CD4-positive, alpha-beta T cell treated with Interferon alpha-2 for 1 hour (primary cell): ENCODE data around the gene FCHO2.
"Not testable (repeated sequence)": the region's sequence is repeated elsewhere in the genome, so short reads cannot be mapped to it uniquely, and the experiment has no call there.

Experiments used
- DNase-seq, 2 donors: peaks; one replicate each; pipeline ENCODE4 v3.0.0-alpha.2; 2020 to 2022

FCHO2 gene

GRCh38 chr5:72956324-72957140 is 691 bp downstream of the FCHO2 start:
- DNase-seq = no peak

- no peak for DNase-seq
Measured at GRCh38 chr5:72957337-72957736, 1.5 kb downstream of the FCHO2 start.

GRCh38 chr5:72959257-72959656 is 3.4 kb downstream of the FCHO2 start:
- no peak for DNase-seq

DNA sequence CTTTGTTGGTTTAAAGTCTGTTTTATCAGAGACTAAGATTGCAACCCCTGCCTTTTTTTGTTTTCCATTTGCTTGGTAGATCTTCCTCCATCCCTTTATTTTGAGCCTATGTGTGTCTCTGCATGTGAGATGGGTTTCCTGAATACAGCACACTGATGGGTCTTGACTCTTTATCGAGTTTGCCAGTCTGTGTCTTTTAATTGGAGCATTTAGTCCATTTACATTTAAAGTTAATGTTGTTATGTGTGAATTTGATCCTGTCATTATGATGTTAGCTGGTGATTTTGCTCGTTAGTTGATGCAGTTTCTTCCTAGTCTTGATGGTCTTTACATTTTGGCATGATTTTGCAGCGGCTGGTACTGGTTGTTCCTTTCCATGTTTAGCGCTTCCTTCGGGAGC is 18.6 kb downstream of the FCHO2 start:
- not testable (repeated sequence) for DNase-seq

DNA sequence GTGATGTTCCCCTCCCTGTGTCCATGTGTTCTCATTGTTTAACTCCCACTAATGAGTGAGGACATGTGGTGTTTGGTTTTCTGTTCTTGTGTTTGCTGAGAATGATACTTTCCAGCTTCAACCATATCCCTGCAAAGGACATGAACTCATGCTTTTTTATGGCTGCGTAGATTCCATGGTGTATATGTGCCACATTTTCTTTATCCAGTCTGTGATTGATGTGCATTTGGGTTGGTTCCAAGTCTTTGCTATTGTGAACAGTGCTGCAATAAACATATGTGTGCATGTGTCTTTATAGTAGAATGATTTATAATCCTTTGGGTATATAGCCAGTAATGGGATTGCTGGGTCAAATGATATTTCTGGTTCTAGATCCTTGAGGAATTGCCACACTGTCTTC is 21.0 kb downstream of the FCHO2 start:
- DNase-seq = not testable (repeated sequence)

DNA sequence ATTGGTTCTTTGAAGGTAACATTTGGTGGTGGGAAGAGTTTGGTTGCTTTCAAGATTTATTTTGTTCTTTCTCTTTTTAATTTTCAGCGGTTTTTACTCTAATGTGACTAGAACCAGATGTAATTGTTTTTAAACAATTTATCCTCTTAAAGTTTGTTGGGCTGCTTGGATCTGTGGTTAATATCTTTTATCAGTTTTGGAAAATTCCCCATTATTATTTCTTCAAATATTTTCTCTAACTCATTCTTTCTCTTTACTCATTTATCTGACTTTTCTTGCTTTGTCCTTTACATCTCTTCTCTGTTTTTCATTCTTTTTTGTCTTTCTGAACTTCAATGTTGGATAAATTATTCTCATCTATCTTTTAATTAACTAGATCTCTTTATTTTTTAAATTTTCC is 29.9 kb downstream of the FCHO2 start:
- no peak for DNase-seq

- no peak for DNase-seq
Measured at GRCh38 chr5:72988769-72989168, 32.9 kb downstream of the FCHO2 start.

GRCh38 chr5:72991394-72991793 is 35.6 kb downstream of the FCHO2 start:
- DNase-seq = no peak

DNA sequence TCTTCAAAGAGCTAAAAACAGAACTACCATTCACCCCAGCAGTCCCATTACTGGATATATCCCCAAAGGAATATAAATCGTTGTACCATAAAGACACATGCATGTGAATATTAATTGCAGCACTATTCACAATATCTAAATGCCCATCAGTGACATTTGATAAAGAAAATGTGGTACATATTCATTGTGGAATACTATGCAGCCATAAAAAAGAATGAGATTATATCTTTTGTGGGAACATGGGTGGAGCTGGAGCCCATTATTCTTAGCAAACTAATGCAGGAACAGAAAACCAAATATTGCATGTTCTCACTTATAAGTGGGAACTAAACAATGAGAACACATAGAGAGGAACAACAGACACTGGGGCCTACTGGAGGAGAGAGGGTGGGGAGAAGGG is 38.7 kb downstream of the FCHO2 start:
- DNase-seq = no peak

DNA sequence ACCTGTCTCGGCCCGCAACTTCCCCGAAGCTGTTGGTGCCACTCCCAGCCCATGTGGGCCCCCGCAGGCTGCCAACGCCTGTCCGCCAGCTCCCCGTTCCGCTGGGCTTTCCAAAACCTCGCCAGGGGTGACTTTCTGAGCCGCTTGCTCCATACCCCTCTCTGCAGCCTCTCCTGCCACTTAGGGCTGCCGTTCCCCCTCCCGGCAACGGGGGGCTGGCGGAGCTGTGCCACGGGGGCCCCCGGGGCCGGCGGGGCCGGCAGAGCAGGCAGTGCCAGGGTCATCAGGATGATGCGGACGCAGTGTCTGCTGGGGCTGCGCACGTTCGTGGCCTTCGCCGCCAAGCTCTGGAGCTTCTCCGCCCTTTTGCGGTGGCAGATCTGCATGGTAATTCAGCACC is 40.8 kb downstream of the FCHO2 start:
- no peak for DNase-seq

GRCh38 chr5:72999916-73000315 is 44.1 kb downstream of the FCHO2 start:
- no peak for DNase-seq

DNA sequence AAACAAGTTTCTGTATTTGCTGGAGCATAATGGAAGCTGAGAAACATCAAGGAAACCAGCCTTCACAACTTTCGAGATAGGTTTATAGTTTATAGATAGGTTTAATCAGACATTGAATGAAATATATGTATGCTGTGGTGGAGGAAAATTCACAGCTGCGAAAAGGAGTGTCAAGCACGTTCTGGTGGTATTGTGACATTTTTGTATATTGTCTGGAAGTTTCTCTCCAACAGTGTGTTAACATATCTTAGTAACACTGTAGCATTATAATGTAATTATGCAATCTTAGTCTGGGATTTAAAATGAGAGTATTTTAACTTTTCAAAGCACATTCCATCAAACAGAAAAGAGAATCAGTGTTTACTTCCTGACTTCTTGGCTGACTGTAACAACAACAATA is 50.0 kb downstream of the FCHO2 start:
- no peak for DNase-seq

DNA sequence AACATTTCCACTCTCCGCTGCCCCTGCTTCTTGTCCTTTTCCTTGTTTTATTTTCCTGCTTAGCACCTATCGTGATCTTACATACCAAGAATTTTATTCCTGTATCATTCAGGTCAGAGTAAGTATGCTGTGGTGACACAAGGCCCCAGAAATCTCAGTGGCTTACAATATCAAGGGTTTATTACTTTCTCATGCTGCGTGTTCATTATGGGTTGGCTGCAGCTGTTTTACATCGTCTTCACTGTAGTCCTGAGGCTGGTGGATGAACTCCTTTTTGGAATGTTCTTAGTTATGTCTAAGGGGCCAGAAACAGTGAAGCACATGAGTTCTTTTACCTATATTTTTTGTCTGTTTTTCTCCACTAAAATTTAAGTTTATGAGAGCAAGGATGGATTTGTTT is 51.2 kb downstream of the FCHO2 start:
- DNase-seq = no peak

GRCh38 chr5:73008831-73009230 is 53.0 kb downstream of the FCHO2 start:
- no peak for DNase-seq

DNA sequence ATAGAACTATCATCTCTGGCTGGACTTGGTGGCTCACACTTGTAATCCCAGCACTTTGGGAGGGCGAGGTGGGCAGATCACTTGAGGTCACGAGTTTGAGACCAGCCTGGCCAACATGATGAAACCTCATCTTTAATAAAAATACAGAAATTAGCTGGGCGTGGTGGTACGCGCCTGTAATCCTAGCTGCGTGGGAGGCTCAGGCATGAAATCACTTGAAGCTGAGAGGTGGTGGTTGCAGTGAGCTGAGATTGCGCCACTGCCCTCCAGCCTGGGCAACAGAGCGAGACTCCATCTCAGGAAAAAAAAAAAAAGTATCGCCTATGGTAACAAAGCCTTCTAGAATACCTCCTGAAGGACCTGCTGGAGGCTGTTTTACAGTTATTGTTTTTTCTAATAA is 55.8 kb downstream of the FCHO2 start:
- not testable (repeated sequence) for DNase-seq

GRCh38 chr5:73018892-73019291 is 63.1 kb downstream of the FCHO2 start:
- no peak for DNase-seq

GRCh38 chr5:73019766-73020165 is 63.9 kb downstream of the FCHO2 start:
- no peak for DNase-seq

- no peak for DNase-seq
Measured at GRCh38 chr5:73022471-73023169, 66.8 kb downstream of the FCHO2 start.

- DNase-seq = not testable (repeated sequence)
Measured at GRCh38 chr5:73024946-73025544, 69.2 kb downstream of the FCHO2 start.

GRCh38 chr5:73027361-73027760 is 71.5 kb downstream of the FCHO2 start:
- no peak for DNase-seq

GRCh38 chr5:73027816-73028215 is 72.0 kb downstream of the FCHO2 start:
- no peak for DNase-seq

DNA sequence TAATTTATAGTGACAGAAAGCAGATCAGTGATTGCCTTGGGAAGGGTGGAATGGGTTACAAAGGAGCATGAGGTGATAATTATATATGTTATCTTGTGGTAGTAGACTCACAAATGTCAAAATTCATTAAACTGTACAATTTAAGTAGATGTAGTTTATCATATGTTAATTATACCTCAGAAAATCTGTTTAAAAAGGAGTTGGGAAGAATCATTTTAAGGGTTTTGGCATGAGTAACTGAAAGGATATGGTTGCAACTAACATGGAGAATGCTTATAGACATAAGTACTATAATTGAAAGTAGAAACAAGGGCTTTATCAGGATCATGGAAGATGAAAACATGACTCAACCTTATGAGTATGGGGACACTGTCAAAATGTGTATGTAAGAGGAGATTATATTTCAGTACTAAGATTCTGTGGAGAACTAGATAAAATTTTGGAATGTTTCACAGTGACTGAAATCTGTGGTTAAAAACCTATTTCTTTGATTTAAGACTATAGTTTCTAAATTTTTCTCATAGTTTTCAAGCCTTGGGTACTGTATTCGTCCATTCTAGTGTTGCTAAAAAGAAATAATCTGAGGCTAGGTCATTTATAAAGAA is 73.3 kb downstream of the FCHO2 start:
- no peak for DNase-seq

DNA sequence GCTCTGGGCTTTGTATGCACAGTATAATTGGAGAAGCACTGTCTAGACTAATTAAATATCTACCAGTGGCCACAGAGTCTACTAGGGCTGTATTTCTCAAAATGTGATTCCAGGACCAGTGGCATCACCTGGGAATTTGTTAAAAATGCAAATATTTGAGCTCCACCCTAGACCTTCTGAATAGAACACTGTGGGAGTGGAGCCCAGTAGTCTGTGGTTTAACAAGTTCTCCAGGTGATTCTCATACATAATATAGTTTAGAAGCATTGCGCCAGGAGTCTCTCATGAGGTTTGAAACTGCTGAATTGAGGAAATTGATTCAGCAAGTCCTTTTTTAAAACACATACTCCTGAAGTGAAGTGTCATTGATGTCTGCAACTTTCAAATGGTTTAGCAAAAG is 74.7 kb downstream of the FCHO2 start:
- DNase-seq = no peak

GRCh38 chr5:73030995-73031394 is 75.2 kb downstream of the FCHO2 start:
- no peak for DNase-seq
